HG02870 (cell line): Measurements from ENCODE around the gene MROH7.
"Not testable (repeated sequence)": the region's sequence is repeated elsewhere in the genome, so short reads cannot be mapped to it uniquely, and the experiment has no call there.

Source experiments
- ATAC-seq: cut with Tn5 transposase; IDR thresholded peaks from one replicate; pipeline ENCODE4 v1.9.1; 2021; ENCODE audit warnings: mild to moderate bottlenecking, moderate library complexity; ENCODE audit not compliant: unreplicated experiment

MROH7 gene

DNA sequence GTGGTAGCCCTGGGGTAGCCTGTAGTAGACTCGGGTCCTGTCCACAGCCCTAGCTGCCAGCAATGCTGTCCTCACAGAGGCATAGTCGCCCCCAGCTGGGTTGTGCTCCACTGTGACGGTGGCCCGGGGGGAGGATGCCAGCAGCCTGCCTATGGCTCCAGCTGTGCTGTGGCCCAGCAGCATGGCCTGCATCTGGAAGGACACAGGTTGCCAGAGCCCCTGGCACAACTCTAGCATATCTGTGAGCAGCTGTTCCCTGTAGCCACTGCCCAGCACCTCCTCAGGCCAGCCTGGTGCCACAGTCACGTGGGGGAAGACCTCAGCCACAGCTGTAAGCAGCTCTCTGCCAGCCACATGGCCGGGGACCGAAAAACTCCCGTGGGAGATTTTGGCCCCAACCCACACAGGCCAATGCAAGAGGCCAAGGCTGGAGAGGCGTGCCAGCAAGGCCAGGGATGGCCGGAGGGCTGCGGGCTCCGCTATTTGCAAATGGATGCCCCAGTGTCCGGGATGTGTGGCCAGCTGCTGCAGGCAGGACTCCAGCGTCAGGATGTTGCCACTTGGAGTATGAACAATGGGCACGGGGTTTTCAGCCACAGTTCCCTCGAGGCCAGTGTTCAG is 32.2 kb upstream of the MROH7 start:
- no peak for ATAC-seq

- ATAC-seq = no peak
Measured at GRCh38 chr1:54610048-54610447, 31.5 kb upstream of the MROH7 start.

- no peak for ATAC-seq
Measured at GRCh38 chr1:54610601-54611580, 30.7 kb upstream of the MROH7 start.

DNA sequence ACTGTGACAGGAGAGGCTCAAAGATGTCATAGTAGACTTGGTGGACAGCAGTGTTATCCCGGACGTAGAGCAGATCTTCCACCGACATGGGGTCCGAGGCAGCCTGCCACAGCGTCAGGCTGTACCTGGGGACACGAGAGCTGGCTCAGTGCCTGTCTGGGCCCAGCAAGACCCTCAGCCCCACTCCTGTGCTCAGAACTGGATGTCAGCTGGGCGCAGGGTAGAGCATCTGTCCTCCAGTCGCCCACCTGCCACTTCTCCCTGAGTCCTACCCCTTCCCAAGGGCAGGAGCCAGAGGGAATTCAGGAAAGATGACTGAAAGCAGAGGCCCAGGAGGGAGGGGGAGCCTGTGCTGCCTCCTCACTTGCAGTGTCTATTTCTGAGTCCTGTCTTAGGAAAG is 30.0 kb upstream of the MROH7 start:
- no peak for ATAC-seq

- no peak for ATAC-seq
Measured at GRCh38 chr1:54614024-54614423, 27.6 kb upstream of the MROH7 start.

- ATAC-seq = no peak
Measured at GRCh38 chr1:54614563-54614962, 27.0 kb upstream of the MROH7 start.

GRCh38 chr1:54615531-54616279 is 25.9 kb upstream of the MROH7 start:
- no peak for ATAC-seq

- no peak for ATAC-seq
Measured at GRCh38 chr1:54619749-54620148, 21.8 kb upstream of the MROH7 start.

DNA sequence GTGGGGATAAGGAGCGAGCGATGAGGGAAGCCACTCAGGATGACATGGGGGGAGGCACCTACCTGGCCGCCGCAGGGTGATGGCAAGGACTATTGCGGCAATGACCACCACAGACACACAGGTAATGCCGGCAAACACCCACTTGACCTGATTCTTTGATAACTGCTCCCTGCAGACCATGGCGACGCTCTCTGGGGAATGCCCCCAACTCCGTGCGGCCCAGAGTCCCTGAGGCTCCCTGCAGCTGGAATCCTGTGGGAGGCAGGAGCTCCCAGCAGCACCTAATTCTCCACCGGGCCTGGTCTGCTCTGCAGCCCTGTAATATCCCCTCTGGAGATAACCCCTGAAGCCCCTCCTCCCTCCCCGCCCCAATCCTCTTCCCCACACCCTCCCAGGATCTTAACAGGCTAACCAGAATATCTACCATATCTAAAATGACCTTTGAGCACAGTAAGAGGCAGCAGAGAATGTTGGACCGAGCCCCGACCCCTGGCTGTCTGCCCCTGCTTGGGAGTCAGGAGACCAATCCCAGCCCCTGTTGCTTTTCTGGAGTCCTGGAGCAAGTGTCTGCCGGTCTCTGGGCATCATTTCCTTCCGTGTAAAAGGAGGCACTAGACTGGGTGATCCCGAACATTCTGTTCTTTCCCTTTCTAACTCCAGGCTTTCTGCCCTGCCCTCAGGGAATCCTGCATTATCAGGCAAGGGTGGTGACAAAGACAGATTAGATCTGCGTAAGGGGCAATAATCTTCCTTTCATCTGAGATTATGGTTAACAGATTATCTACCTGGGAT is 18.2 kb upstream of the MROH7 start, which contains the start of gene FAM151A:
Gene FAM151A, minus strand, starts transcription at position 310 of the 792 bp plus-strand sequence. Its CDS starts 130 bp downstream, at position 180.
- ATAC-seq = no peak

DNA sequence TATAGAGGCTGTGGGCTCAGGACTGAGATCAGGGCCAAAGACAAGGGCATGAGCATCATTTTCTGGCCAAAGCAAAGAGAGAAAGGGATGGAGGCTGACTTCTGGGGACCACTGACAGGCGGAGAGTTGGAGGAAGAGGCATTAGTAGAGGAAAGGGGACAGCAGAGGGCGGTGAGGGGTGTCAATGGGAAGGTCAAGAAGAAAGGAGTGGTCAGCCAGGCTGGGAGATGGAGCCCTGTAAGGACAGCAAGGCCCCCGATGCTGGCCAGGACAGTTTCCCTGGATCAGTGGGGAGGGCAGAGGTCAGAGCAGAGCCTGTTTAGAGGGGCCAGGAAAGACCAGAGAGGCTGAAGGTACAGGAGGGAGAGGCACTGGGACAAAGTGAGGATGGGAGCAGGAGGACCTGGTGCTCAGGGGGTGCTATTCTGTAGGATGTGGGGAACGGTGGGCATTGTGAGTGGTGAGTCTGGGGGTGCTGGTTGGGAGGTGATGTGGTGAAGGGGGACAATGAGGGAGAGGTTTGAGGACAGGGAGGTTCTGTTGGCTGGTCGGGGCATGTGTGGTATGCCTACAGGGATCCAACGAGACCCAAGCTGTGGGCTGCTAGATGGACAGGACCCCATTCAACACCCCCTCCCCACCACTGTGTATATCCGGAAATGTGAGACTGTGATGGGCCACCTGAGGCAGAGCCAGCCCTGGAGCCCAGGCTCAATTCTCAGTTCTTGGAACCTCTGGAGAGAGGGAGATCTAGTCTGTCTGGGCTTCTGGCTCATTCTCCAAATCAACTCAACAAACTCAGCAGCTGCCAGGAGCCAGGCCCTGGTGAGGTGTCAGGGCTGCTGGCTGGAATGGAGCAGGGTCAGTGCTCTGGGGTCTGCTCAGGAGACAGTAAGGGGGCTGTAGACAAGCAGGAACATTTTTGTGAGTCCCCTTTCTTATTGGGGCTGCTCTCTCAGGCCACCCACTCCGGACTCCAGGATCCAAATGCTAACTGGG is 16.8 kb upstream of the MROH7 start:
- ATAC-seq = no peak

DNA sequence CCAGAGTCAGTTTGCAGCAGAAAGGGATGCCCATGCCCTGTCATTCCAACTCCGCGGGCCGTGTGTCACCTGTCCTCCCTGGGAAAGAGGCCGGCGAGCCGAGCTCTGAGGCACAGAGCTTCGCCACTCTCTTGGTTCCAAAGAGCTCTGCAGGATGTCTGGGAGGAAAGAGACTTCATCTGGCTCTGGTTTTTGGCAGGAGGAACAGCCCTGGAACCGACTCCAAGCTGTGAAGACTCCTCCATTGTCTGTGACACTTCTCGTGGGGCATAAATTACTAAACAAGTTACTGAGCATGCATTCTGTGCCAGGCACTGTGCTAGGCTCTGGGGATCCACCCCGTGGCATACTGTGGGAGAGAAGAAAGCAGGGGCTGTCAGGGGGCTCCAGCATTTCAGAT is 14.4 kb upstream of the MROH7 start:
- no peak for ATAC-seq

DNA sequence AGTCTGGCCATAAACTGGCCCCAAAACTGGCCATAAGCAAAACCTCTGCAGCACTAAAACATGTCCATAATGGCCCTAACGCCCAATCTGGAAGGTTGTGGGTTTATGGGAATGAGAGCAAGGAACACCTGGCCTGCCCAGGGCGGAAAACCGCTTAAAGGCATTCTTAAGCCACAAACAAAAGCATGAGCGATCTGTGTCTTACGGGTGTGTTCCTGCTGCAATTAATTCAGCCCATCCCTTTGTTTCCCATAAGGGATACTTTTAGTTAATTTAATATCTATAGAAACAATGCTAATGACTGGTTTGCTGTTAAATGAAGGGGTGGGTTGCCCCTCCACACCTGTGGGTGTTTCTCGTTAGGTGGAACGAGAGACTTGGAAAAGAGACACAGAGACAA is 5.8 kb upstream of the MROH7 start:
- not testable (repeated sequence) for ATAC-seq

GRCh38 chr1:54636461-54637446 is 4.8 kb upstream of the MROH7 start:
- not testable (repeated sequence) for ATAC-seq

DNA sequence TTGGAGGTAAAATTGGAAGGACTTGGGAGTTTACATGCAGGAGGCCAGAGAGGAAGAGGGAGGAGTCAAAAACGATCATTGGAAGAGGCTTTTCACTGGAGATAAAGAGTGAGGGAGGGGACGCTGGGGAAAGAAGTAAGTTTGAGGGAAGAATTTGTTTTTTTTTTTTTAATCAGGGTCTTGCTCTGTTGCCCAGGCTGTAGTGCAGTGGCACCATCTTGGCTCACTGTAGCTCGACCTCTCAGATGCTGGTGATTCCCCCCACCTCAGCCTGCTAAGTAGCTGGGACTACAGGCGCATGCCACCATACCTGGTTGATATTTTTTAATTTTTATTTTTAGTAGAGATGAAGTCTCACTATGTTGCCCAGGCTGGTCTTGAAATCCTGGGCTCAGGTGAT is 1.2 kb upstream of the MROH7 start:
- no peak for ATAC-seq

DNA sequence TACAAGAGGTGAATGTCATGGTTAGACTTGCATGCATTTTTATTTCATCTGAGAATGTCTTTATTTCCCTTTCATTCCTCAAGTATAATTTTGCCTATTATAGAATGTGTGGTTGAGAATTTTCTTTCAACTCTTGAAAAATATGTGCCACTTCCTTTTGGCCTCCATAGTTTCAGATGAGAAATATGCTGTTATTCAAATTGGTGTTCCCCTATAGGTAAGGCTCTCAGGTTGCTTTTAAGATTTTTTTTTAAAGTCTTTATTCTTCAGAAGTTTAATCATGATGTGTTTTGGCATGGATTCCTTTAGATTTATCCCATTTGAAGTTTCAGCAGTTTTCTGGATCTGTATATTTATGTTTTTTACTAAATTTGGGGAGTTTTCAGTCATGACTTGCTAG is 2.1 kb downstream of the MROH7 start:
- no peak for ATAC-seq

GRCh38 chr1:54645806-54646676 is 4.5 kb downstream of the MROH7 start:
- ATAC-seq = no peak
